GM12878 (cell line): ENCODE data around the gene EPB41. TPM values are rescaled to one million over a fixed set of nuclear protein-coding genes. Genes with fewer than 3 reads are reported as not detected.

Experiments
- ATAC-seq: fragments of 200-7000 bp; cut with Tn5 transposase; 3 replicates; pipeline ENCODE4 v1.9.1; 2020; ENCODE audit warnings: mild to moderate bottlenecking, moderate library complexity
- BruUV-seq: library from RNA; stranded (reverse); fragments of 400-500 nt; replicated peaks from 2 replicates; lab custom pipeline; 2021; lab: Mats Ljungman, UMichigan
- CTCF ChIA-PET: fragments of 300-600 bp; sonication (Branson Sonifier 250); formaldehyde crosslinking; extraction: SDS; loops from one replicate; lab custom pipeline; 2021; ENCODE audit warnings: inconsistent platforms; lab: Yijun Ruan, JAX
- POLR2A ChIA-PET: fragments of 350-600 bp; formaldehyde crosslinking; extraction: SDS; loops from one replicate; lab custom pipeline; 2021; ENCODE audit warnings: inconsistent platforms; lab: Charles Lee
- RAD21 ChIA-PET: fragments of 300-600 bp; sonication (Branson Sonifier 250); formaldehyde crosslinking; loops from one replicate; lab custom pipeline; 2023; ENCODE audit warnings: antibody characterized with exemption; ENCODE audit not compliant: unreplicated experiment; lab: Charles Lee
- SMC1A ChIA-PET: fragments of 300-600 bp; sonication (Branson Sonifier 250); formaldehyde crosslinking; loops from one replicate; lab custom pipeline; 2023; ENCODE audit not compliant: unreplicated experiment, uncharacterized antibody; lab: Charles Lee
- DNase-seq: peaks from one replicate; pipeline ENCODE4 v3.0.0-alpha.2; 2011; ENCODE audit warnings: low read depth, low spot score
- FAIRE-seq: peaks from 3 replicates; lab custom pipeline; 2011; peaks lifted over from hg19 to GRCh38; lab: Jason Lieb, UNC
- H2AFZ ChIP-seq: 2 replicates; pipeline ENCODE4 v1.6.0; 2011; ENCODE audit warnings: low read depth, low read length, control low read depth; ENCODE audit not compliant: control insufficient read depth
- H3K27ac ChIP-seq: 2 replicates; pipeline ENCODE4 v1.5.1; 2011; ENCODE audit warnings: control low read depth; ENCODE audit not compliant: control insufficient read depth, insufficient read depth
- H3K27me3 ChIP-seq, 2 experiments: replicated peaks in 1 of 2; 2 replicates each; pipeline versions ENCODE4 v1.6.0 to v1.6.1; 2011; ENCODE audit warnings: low read length in 1 of 2; ENCODE audit not compliant: control insufficient read depth in 2 of 2, insufficient read depth in 2 of 2
- H3K36me3 ChIP-seq, 2 experiments: 2 replicates each; pipeline ENCODE4 v1.5.1; 2011; ENCODE audit warnings: low read length in 1 of 2; ENCODE audit not compliant: control insufficient read depth in 2 of 2, insufficient read depth in 2 of 2
- H3K4me1 ChIP-seq: 2 replicates; pipeline ENCODE4 v1.6.1; 2011; ENCODE audit warnings: mild to moderate bottlenecking, low read length, moderate library complexity, mixed read lengths; ENCODE audit not compliant: control insufficient read depth, insufficient read depth
- H3K4me2 ChIP-seq: 2 replicates; pipeline ENCODE4 v1.6.0; 2011; ENCODE audit warnings: control low read depth; ENCODE audit not compliant: control insufficient read depth, insufficient read depth
- H3K4me3 ChIP-seq: fragments of 200-600 bp; sonication (generic); 2 replicates; pipeline ENCODE4 v1.5.1; 2016
- H3K79me2 ChIP-seq: 2 replicates; pipeline ENCODE4 v1.6.0; 2011; ENCODE audit warnings: low read length; ENCODE audit not compliant: control insufficient read depth, insufficient read depth
- H3K9ac ChIP-seq: 2 replicates; pipeline ENCODE4 v1.8.0; 2011; ENCODE audit warnings: low read length, control low read depth, mixed read lengths; ENCODE audit not compliant: control insufficient read depth, insufficient read depth
- H3K9me3 ChIP-seq: replicated peaks from 3 replicates; pipeline ENCODE4 v1.5.1; 2011; ENCODE audit warnings: mild to moderate bottlenecking, low read length; ENCODE audit not compliant: control insufficient read depth, insufficient read depth
- H4K20me1 ChIP-seq: 2 replicates; pipeline ENCODE4 v1.6.0; 2011; ENCODE audit not compliant: control insufficient read depth, insufficient read depth
- BCL11A ChIP-seq: IDR thresholded peaks from 2 replicates; pipeline ENCODE4 v1.6.1; 2011; ENCODE audit warnings: low read depth, low read length
- EED ChIP-seq: sonication (generic); IDR thresholded peaks from 2 replicates; pipeline ENCODE4 v1.6.1; 2016; ENCODE audit warnings: antibody characterized with exemption, low read depth
- NRF1 ChIP-seq: conservative IDR thresholded peaks from 2 replicates; pipeline ENCODE4 v1.6.1; 2011; ENCODE audit warnings: mild to moderate bottlenecking, low read depth, low read length, improper control_type of control experiment
- PML ChIP-seq: IDR thresholded peaks from 2 replicates; pipeline ENCODE4 v1.6.1; 2012; ENCODE audit warnings: low read length, inconsistent platforms
- POU2F2 ChIP-seq: IDR thresholded peaks from 3 replicates; pipeline ENCODE4 v1.6.1; 2011; ENCODE audit warnings: low read depth, mild to moderate bottlenecking, low read length, borderline replicate concordance
- SIX5 ChIP-seq: IDR thresholded peaks from 2 replicates; pipeline ENCODE4 v1.6.1; 2011; ENCODE audit warnings: mild to moderate bottlenecking, low read depth, low read length, moderate library complexity; ENCODE audit not compliant: severe bottlenecking
- SMAD5 ChIP-seq: IDR thresholded peaks from 2 replicates; pipeline ENCODE4 v1.6.1; 2016; ENCODE audit warnings: antibody characterized with exemption, low read depth
- SMARCA5 ChIP-seq: fragments of 450-650 bp; IDR thresholded peaks from 2 replicates; pipeline ENCODE4 v1.6.1; 2017; ENCODE audit warnings: mild to moderate bottlenecking
- YY1 ChIP-seq: IDR thresholded peaks from 2 replicates; pipeline ENCODE4 v1.6.1; 2011; ENCODE audit warnings: low read depth, mild to moderate bottlenecking, low read length
- ZNF217 ChIP-seq: fragments of 450-650 bp; IDR thresholded peaks from 2 replicates; pipeline ENCODE4 v1.6.1; 2017; ENCODE audit warnings: antibody characterized with exemption, mild to moderate bottlenecking
- ZNF384 ChIP-seq: IDR thresholded peaks from 2 replicates; pipeline ENCODE4 v1.6.1; 2012; ENCODE audit warnings: low read depth, mild to moderate bottlenecking, low read length, improper control_type of control experiment, borderline replicate concordance
- WGBS: methylation state at CpG from one replicate; pipeline ENCODE4 v1.1.6; 2016; ENCODE audit warnings: low lambda C conversion rate; ENCODE audit not compliant: insufficient replicate concordance, insufficient coverage; ENCODE audit errors: missing lambda C conversion rate; 5-methylcytosine and 5-hydroxymethylcytosine counted together
- in situ Hi-C: fragments of 300-500 bp; cut with MboI; formaldehyde crosslinking; loops from 9 replicates; pipeline ENCODE4 v1.14.3; 2018; ENCODE audit warnings: mixed read lengths
- intact Hi-C: fragments of 100-400 bp; cut with micrococcal nuclease; formaldehyde crosslinking; loops from one replicate; pipeline ENCODE4 v1.14.2; 2022; ENCODE audit not compliant: unreplicated experiment
- polyA plus RNA-seq, 11 experiments: library from polyadenylated mRNA; depleted of rRNA in 4 of 11; unstranded in 6 of 11; stranded (reverse) in 5 of 11; fragments of >200 nt; fragmentation: Nextera tagmentation in 4 of 11; fragmentation: Illumina TruSeq in 1 of 11; extraction: Ambion mirVana in 4 of 11; extraction: Trizol in 1 of 11; gene quantifications; 1 replicate in 1 of 11; 2 replicates in 10 of 11; pipeline versions ENCODE4 v1.2.1 to v1.2.3, GENCODE V29; 2011 to 2016; ENCODE audit warnings: inconsistent platforms in 2 of 11, missing spikeins in 2 of 11, low read depth in 1 of 11
- total RNA-seq, 4 experiments: library from RNA; depleted of rRNA in 3 of 4; stranded (reverse); fragments of >200 nt in 3 of 4; fragmentation: Illumina TruSeq in 1 of 4; extraction: Trizol in 1 of 4; gene quantifications; 2 replicates each; pipeline versions ENCODE4 v1.2.1 to v1.2.3, GENCODE V29; 2013 to 2021
- TF ChIP-seq, protein P1 (sequence below): fragments of 450-650 bp; IDR thresholded peaks from 2 replicates; pipeline ENCODE4 v1.6.1; 2016; ENCODE audit warnings: mild to moderate bottlenecking
- TF ChIP-seq, protein P2 (sequence below): fragments of 450-650 bp; IDR thresholded peaks from 2 replicates; pipeline ENCODE4 v1.6.1; 2017; ENCODE audit warnings: mild to moderate bottlenecking, low read depth, inconsistent platforms; ENCODE audit not compliant: poor library complexity, severe bottlenecking
- TF ChIP-seq, protein P3 (sequence below): fragments of 150-350 bp; IDR thresholded peaks from 2 replicates; pipeline ENCODE4 v1.6.1; 2014; ENCODE audit warnings: mild to moderate bottlenecking, low read depth, low read length
- TF ChIP-seq, protein P4 (sequence below): IDR thresholded peaks from 2 replicates; pipeline ENCODE4 v1.6.1; 2011; ENCODE audit warnings: low read depth, mild to moderate bottlenecking, low read length, moderate library complexity, borderline replicate concordance; ENCODE audit errors: extremely low read depth
- TF ChIP-seq, protein P5 (sequence below): IDR thresholded peaks from 2 replicates; pipeline ENCODE4 v1.6.1; 2012; ENCODE audit warnings: low read length, inconsistent platforms

EPB41 gene
- total and polyA plus RNA-seq, 10 of the 15 experiments (the other 5 are each of a cell fraction or from before 2014, with no cell fraction given): 1.1 to 77.6 (median 58.8) TPM

DNA sequence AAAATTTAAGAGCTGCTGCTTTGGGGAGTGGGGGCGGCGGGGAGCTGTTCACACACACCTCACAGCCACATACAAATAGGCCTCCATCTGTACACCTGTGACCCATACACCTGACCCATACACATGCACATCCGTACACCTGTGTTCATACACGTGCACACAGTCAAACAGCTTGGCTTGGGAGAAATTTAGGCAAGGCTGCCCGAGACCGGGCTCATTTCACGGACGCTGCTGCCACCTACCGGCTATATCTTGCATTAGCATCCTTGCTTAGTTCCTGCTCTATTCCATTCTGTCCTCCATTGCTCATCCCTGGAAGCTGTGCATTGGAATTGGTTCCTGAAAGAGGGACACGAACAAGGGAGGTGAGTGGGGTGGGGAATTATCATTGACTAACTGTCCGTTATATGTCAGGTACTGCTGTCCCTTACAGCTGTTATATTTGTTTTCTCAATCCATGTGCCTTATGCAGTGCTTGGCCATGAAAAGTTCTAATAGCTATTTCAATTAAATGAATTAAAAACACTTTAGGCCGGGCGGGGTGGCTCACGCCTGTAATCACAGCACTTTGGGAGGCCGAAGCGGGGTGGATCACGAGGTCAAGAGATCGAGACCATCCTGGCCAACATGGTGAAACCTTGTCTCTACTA lies 37.1 kb upstream of the EPB41 start:
- 7% methylated on average over 18 of the region's 18 CpGs for WGBS
- SMC1A ChIA-PET: interaction anchor here (0.5 to 12.0 kb wide), 31 partner anchors 10 to 1000 kb away, joined by 3 to 315 read pairs (median 4); partner anchors contain the start of genes SRSF4, TAF12 and TRNAU1AP
- DNase-seq: peak; percentile 28
- no peaks in the 10 kb centered on the region for H3K9me3 ChIP-seq
- no peak overlapping the region for H2AFZ ChIP-seq
- ATAC-seq: peak; percentile 84
- RAD21 ChIA-PET: interaction anchor here (0.6 to 8.8 kb wide), 35 partner anchors 9 to 668 kb away, joined by 3 to 118 read pairs (median 5); partner anchors contain the start of genes SRSF4 and TAF12
- H3K4me2 ChIP-seq: no peak overlapping the region
- CTCF ChIA-PET: interaction anchor here (0.5 to 13.7 kb wide), 79 partner anchors 9 to 939 kb away, joined by 3 to 547 read pairs (median 4); partner anchors contain the start of genes EPB41, RNU11, SRSF4 and TAF12
- no peak overlapping the region for H3K27ac ChIP-seq
- no peaks in the 10 kb centered on the region for H3K27me3 ChIP-seq
- H3K36me3 ChIP-seq: no peaks in the 10 kb centered on the region
- H3K9ac ChIP-seq: no peak overlapping the region
- H3K79me2 ChIP-seq: no peaks in the 10 kb centered on the region
- BruUV-seq: no TSS peak
- no peaks in the 10 kb centered on the region for H3K4me1 ChIP-seq
- peak; percentile 97 for FAIRE-seq
- no peak overlapping the region for H3K4me3 ChIP-seq
- in situ Hi-C loops: loop anchor here (5.0 to 10.0 kb wide), 4 partner anchors 90 to 512 kb away; partner anchors contain the start of genes PHACTR4 and TAF12
- intact Hi-C loops: loop anchor here (1.0 to 2.0 kb wide), 3 partner anchors 92 to 358 kb away; partner anchors contain the start of gene RNU11
- no peaks in the 10 kb centered on the region for H4K20me1 ChIP-seq
- POLR2A ChIA-PET: interaction anchor here (0.6 to 2.2 kb wide), 5 partner anchors 92 to 305 kb away, joined by 4 to 7 read pairs (median 6); partner anchors contain the start of genes RNU11, SRSF4 and TAF12
- TF ChIP-seq, protein P1, sequence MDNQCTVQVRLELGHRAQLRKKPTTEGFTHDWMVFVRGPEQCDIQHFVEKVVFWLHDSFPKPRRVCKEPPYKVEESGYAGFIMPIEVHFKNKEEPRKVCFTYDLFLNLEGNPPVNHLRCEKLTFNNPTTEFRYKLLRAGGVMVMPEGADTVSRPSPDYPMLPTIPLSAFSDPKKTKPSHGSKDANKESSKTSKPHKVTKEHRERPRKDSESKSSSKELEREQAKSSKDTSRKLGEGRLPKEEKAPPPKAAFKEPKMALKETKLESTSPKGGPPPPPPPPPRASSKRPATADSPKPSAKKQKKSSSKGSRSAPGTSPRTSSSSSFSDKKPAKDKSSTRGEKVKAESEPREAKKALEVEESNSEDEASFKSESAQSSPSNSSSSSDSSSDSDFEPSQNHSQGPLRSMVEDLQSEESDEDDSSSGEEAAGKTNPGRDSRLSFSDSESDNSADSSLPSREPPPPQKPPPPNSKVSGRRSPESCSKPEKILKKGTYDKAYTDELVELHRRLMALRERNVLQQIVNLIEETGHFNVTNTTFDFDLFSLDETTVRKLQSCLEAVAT: 0 out of 2 replicates have a peak, but pooled peaks have one; percentile 42
- peak; percentile 79; the same call in 2 of the 3 replicates for TF ChIP-seq POU2F2
- no peak for TF ChIP-seq SMAD5
- TF ChIP-seq, protein P2, sequence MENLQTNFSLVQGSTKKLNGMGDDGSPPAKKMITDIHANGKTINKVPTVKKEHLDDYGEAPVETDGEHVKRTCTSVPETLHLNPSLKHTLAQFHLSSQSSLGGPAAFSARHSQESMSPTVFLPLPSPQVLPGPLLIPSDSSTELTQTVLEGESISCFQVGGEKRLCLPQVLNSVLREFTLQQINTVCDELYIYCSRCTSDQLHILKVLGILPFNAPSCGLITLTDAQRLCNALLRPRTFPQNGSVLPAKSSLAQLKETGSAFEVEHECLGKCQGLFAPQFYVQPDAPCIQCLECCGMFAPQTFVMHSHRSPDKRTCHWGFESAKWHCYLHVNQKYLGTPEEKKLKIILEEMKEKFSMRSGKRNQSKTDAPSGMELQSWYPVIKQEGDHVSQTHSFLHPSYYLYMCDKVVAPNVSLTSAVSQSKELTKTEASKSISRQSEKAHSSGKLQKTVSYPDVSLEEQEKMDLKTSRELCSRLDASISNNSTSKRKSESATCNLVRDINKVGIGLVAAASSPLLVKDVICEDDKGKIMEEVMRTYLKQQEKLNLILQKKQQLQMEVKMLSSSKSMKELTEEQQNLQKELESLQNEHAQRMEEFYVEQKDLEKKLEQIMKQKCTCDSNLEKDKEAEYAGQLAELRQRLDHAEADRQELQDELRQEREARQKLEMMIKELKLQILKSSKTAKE: no peak
- TF ChIP-seq, protein P3, sequence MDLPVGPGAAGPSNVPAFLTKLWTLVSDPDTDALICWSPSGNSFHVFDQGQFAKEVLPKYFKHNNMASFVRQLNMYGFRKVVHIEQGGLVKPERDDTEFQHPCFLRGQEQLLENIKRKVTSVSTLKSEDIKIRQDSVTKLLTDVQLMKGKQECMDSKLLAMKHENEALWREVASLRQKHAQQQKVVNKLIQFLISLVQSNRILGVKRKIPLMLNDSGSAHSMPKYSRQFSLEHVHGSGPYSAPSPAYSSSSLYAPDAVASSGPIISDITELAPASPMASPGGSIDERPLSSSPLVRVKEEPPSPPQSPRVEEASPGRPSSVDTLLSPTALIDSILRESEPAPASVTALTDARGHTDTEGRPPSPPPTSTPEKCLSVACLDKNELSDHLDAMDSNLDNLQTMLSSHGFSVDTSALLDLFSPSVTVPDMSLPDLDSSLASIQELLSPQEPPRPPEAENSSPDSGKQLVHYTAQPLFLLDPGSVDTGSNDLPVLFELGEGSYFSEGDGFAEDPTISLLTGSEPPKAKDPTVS: no peak
- no peak for TF ChIP-seq ZNF217
- no peak for TF ChIP-seq NRF1
- TF ChIP-seq BCL11A: no peak
- no peak for TF ChIP-seq ZNF384
- peak; percentile 78 for TF ChIP-seq YY1
- peak; percentile 70 for TF ChIP-seq EED
- no peak for TF ChIP-seq PML
- TF ChIP-seq SMARCA5: peak; percentile 66; the same call in 1 of the 2 replicates
- TF ChIP-seq, protein P4, sequence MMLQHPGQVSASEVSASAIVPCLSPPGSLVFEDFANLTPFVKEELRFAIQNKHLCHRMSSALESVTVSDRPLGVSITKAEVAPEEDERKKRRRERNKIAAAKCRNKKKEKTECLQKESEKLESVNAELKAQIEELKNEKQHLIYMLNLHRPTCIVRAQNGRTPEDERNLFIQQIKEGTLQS: no peak
- TF ChIP-seq, protein P5, sequence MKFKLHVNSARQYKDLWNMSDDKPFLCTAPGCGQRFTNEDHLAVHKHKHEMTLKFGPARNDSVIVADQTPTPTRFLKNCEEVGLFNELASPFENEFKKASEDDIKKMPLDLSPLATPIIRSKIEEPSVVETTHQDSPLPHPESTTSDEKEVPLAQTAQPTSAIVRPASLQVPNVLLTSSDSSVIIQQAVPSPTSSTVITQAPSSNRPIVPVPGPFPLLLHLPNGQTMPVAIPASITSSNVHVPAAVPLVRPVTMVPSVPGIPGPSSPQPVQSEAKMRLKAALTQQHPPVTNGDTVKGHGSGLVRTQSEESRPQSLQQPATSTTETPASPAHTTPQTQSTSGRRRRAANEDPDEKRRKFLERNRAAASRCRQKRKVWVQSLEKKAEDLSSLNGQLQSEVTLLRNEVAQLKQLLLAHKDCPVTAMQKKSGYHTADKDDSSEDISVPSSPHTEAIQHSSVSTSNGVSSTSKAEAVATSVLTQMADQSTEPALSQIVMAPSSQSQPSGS: no peak
- no peak for TF ChIP-seq SIX5
